ENCODE data around the gene PDAP1. TPM values are rescaled to one million over a fixed set of nuclear protein-coding genes. Genes with fewer than 3 reads are reported as not detected.
A peak's percentile ranks its signal among the peaks of the same experiment; 100 is the strongest.

Gene PDAP1
- total and polyA plus RNA-seq, 9 of the 15 experiments (the other 6 are each of a cell fraction or from before 2014, with no cell fraction given) = 10.2 to 315 (median 129) TPM

DNA sequence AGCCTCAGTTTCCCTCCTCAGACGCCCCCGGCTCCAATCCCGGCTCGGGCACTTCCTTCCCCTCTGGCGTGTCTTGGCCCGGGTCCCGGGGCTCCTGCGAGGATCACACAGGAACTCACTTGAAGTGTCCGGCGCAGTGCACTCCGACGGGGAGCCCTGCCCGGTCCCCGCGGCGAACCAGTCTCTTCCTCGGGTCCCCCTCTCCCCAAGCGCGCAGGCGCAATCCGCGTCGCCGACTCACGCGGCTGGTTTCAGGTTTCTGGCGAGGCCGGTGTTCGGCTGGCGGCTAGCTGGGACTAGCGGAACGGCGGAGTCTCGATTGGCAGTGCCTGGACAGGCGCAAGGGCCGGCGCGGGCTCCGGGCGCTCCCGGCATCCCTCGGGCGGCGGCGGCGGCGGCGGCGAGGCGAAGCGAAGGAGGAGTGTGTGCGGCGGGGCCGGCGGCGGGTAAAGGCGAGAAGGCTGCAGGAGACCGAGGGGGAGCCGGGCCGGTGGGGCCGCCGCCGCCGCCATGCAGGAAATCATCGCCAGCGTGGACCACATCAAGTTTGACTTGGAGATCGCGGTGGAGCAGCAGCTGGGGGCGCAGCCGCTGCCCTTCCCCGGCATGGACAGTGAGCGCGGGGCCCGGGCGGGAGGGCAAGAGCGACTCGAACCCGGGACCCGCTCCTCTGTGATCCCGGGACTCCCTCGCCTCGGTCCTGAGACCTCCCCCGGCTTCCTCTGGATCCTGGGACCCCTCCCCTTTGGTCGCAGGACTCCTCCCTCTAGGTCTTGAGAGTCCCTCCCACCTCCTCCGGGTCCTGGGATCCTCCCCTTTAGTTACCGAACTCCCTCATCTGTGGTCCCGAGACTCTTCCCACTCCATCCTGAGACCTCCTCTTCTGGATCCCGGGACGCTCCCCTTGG is 30.4 kb upstream of the PDAP1 start, which contains the start of the genes CPSF4 and PTCD1 (continued):
- TF ChIP-seq, protein P1, sequence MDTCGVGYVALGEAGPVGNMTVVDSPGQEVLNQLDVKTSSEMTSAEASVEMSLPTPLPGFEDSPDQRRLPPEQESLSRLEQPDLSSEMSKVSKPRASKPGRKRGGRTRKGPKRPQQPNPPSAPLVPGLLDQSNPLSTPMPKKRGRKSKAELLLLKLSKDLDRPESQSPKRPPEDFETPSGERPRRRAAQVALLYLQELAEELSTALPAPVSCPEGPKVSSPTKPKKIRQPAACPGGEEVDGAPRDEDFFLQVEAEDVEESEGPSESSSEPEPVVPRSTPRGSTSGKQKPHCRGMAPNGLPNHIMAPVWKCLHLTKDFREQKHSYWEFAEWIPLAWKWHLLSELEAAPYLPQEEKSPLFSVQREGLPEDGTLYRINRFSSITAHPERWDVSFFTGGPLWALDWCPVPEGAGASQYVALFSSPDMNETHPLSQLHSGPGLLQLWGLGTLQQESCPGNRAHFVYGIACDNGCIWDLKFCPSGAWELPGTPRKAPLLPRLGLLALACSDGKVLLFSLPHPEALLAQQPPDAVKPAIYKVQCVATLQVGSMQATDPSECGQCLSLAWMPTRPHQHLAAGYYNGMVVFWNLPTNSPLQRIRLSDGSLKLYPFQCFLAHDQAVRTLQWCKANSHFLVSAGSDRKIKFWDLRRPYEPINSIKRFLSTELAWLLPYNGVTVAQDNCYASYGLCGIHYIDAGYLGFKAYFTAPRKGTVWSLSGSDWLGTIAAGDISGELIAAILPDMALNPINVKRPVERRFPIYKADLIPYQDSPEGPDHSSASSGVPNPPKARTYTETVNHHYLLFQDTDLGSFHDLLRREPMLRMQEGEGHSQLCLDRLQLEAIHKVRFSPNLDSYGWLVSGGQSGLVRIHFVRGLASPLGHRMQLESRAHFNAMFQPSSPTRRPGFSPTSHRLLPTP (IDR thresholded peaks at IDR 0.05; ENCODE audit: borderline replicate concordance, extremely low read depth, insufficient read length) = no peak
- TF ChIP-seq TCF7L2 (IDR thresholded peaks at IDR 0.05; ENCODE audit: low read depth, low read length) (no peak), NUFIP1 (IDR thresholded peaks at IDR 0.05; ENCODE audit: partially characterized antibody) (no peak), CBFB (CRISPR knock-in tag; IDR thresholded peaks at IDR 0.05) (no peak), RBM15 (IDR thresholded peaks at IDR 0.05; ENCODE audit: insufficient read depth, low read length) (no peak), ZNF24 (IDR thresholded peaks at IDR 0.05) (no peak), BRCA1 (IDR thresholded peaks at IDR 0.05) (no peak), BRCA1 (CRISPR knock-in tag; IDR thresholded peaks at IDR 0.05) (no peak), NFXL1 (CRISPR knock-in tag; IDR thresholded peaks at IDR 0.05) (no peak), ETV5 (CRISPR knock-in tag; IDR thresholded peaks at IDR 0.05; ENCODE audit: low read depth) (peak; percentile 86), TAF15 (IDR thresholded peaks at IDR 0.05; ENCODE audit: low read depth, low read length) (no peak), ADNP (tag; IDR thresholded peaks at IDR 0.05) (no peak), ZFX (CRISPR knock-in tag; IDR thresholded peaks at IDR 0.05) (peak; percentile 78), FOXA3 (CRISPR knock-in tag; conservative IDR thresholded peaks at IDR 0.05 in 1 of 2, IDR thresholded peaks at IDR 0.05 in 1 of 2) (no peak; a peak in 1 of 4 replicates), MYC (IDR thresholded peaks at IDR 0.05; ENCODE audit: low read depth, low read length) (peak; percentile 96), MYC (CRISPR knock-in tag; IDR thresholded peaks at IDR 0.05; ENCODE audit: borderline replicate concordance, low read depth) (peak; percentile 14; the same call in 1 of the 2 replicates), ZNF695 (CRISPR knock-in tag; IDR thresholded peaks at IDR 0.05) (no peak), ASH1L (IDR thresholded peaks at IDR 0.05; ENCODE audit: borderline replicate concordance, low read depth, partially characterized antibody) (no peak), ZNF561 (CRISPR knock-in tag; conservative IDR thresholded peaks at IDR 0.05) (no peak), SMARCA4 (IDR thresholded peaks at IDR 0.05) (no peak), DIDO1 (tag; IDR thresholded peaks at IDR 0.05; ENCODE audit: low read depth) (no peak), NR2C1 (IDR thresholded peaks at IDR 0.05) (no peak), NR2C1 (tag; IDR thresholded peaks at IDR 0.05) (no peak)
- TF ChIP-seq, protein P2, sequence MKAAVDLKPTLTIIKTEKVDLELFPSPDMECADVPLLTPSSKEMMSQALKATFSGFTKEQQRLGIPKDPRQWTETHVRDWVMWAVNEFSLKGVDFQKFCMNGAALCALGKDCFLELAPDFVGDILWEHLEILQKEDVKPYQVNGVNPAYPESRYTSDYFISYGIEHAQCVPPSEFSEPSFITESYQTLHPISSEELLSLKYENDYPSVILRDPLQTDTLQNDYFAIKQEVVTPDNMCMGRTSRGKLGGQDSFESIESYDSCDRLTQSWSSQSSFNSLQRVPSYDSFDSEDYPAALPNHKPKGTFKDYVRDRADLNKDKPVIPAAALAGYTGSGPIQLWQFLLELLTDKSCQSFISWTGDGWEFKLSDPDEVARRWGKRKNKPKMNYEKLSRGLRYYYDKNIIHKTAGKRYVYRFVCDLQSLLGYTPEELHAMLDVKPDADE (conservative IDR thresholded peaks at IDR 0.05; ENCODE audit: control insufficient read depth, low read depth, low read length) = peak; percentile 93
- TF ChIP-seq, protein P3, sequence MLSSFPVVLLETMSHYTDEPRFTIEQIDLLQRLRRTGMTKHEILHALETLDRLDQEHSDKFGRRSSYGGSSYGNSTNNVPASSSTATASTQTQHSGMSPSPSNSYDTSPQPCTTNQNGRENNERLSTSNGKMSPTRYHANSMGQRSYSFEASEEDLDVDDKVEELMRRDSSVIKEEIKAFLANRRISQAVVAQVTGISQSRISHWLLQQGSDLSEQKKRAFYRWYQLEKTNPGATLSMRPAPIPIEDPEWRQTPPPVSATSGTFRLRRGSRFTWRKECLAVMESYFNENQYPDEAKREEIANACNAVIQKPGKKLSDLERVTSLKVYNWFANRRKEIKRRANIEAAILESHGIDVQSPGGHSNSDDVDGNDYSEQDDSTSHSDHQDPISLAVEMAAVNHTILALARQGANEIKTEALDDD (IDR thresholded peaks at IDR 0.05) = no peak

Measured in K562 (cell line).